HG03558 (cell line): ENCODE data around the gene ANKRD11.
"Not testable (repeated sequence)": the region's sequence is repeated elsewhere in the genome, so short reads cannot be mapped to it uniquely, and the experiment has no call there.

Source experiments
- ATAC-seq: cut with Tn5 transposase; IDR thresholded peaks from one replicate; pipeline ENCODE4 v1.9.1; 2021; ENCODE audit warnings: moderate number of reproducible peaks; ENCODE audit not compliant: unreplicated experiment; ENCODE audit errors: extremely low read depth

The ANKRD11 gene

GRCh38 chr16:89261691-89262563 lies 228.4 kb downstream of the ANKRD11 start:
- no peak for ATAC-seq

- ATAC-seq, result not testable (repeated sequence)
These were observed 230.5 kb downstream of the ANKRD11 start for GRCh38 chr16:89259901-89260300.

GRCh38 chr16:89257757-89258465 lies 232.4 kb downstream of the ANKRD11 start:
- no peak for ATAC-seq

- ATAC-seq, result no peak
These were observed 233.1 kb downstream of the ANKRD11 start for GRCh38 chr16:89257281-89257731.

- ATAC-seq, result no peak
These were observed 233.6 kb downstream of the ANKRD11 start for GRCh38 chr16:89256651-89257254.

- no peak for ATAC-seq
These were observed 236.6 kb downstream of the ANKRD11 start for GRCh38 chr16:89253548-89254287.

GRCh38 chr16:89248196-89248982 lies 242.0 kb downstream of the ANKRD11 start:
- no peak for ATAC-seq

GRCh38 chr16:89247734-89248075 lies 242.7 kb downstream of the ANKRD11 start:
- ATAC-seq, result not testable (repeated sequence)

GRCh38 chr16:89246903-89247733 lies 243.2 kb downstream of the ANKRD11 start:
- no peak for ATAC-seq

- ATAC-seq, result no peak
These were observed 243.9 kb downstream of the ANKRD11 start for GRCh38 chr16:89246383-89246902.

- ATAC-seq, result no peak
These were observed 245.6 kb downstream of the ANKRD11 start for GRCh38 chr16:89244754-89245153.

GRCh38 chr16:89244264-89244663 lies 246.1 kb downstream of the ANKRD11 start:
- ATAC-seq, result not testable (repeated sequence)

GRCh38 chr16:89243664-89244063 lies 246.7 kb downstream of the ANKRD11 start:
- no peak for ATAC-seq

- ATAC-seq, result no peak
These were observed 247.6 kb downstream of the ANKRD11 start for GRCh38 chr16:89242795-89243200.

- ATAC-seq, result no peak
These were observed 249.0 kb downstream of the ANKRD11 start for GRCh38 chr16:89241187-89242007.

- ATAC-seq, result no peak
These were observed 252.6 kb downstream of the ANKRD11 start for GRCh38 chr16:89237733-89238132.

GRCh38 chr16:89233678-89234490 lies 256.5 kb downstream of the ANKRD11 start:
- ATAC-seq, result no peak
